ENCODE results near the gene KLHL22.

DNA sequence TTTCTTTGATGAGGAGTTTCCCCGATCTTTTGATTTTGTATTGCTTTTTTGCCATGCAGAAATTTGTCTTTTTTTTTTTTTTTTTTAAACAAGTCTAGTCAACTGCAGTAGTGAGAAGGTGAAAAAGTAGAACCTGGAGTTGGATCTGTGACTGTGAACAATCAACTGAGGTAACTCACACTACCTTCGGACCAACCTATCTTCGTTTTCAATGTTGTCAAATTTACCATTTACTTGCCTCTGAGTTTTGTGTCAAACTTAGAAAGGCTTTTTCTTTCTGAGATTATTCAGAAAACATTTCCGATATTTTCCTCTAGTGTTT, 20.5 kb downstream of the KLHL22 start:
- TF ChIP-seq EZH2 (IDR thresholded peaks at IDR 0.05) (no peak), POLR2AphosphoS5 (IDR thresholded peaks at IDR 0.05; ENCODE audit: borderline replicate concordance, low read depth, low read length) (no peak)
